ENCODE data around the gene JMJD6. TPM values are rescaled to one million over a fixed set of nuclear protein-coding genes. Genes with fewer than 3 reads are reported as not detected.

Gene JMJD6
- total and polyA plus RNA-seq, 9 of the 15 experiments (the other 6 are each of a cell fraction or from before 2014, with no cell fraction given) = 2.5 to 52.3 (median 36.3) TPM

- no peak for TF ChIP-seq CLOCK (CRISPR knock-in tag; IDR thresholded peaks at IDR 0.05; ENCODE audit: borderline replicate concordance)
- no peak for TF ChIP-seq SMAD3 (CRISPR knock-in tag; conservative IDR thresholded peaks at IDR 0.05)
- TF ChIP-seq OTX1 (CRISPR knock-in tag; IDR thresholded peaks at IDR 0.05) = peak; percentile 89; the same call in 1 of the 2 replicates
- no peak for TF ChIP-seq ZNF175 (CRISPR knock-in tag; IDR thresholded peaks at IDR 0.05; ENCODE audit: low read depth)
- TF ChIP-seq ELF1 (tag; IDR thresholded peaks at IDR 0.05) = no peak
- peak; percentile 65; the same call in 1 of the 2 replicates for TF ChIP-seq MTA3 (IDR thresholded peaks at IDR 0.05; ENCODE audit: borderline replicate concordance)
- peak; percentile 86 for TF ChIP-seq SMARCA4 (IDR thresholded peaks at IDR 0.05)
- no peak for TF ChIP-seq POLR3A (IDR thresholded peaks at IDR 0.05; ENCODE audit: borderline replicate concordance, extremely low read depth, insufficient read depth, insufficient read length)
- no peak for TF ChIP-seq NR2F6 (CRISPR knock-in tag; IDR thresholded peaks at IDR 0.05)
- TF ChIP-seq GABPA (tag; conservative IDR thresholded peaks at IDR 0.05; ENCODE audit: low read depth) = no peak
- TF ChIP-seq ARNT (IDR thresholded peaks at IDR 0.05) = peak in 1 of 2 experiments; percentile 92; a peak in 2 of 4 replicates
- TF ChIP-seq NR1H2 (CRISPR knock-in tag; IDR thresholded peaks at IDR 0.05) = no peak
- TF ChIP-seq RB1 (IDR thresholded peaks at IDR 0.05; ENCODE audit: low read depth) = no peak
- TF ChIP-seq NR4A1 (CRISPR knock-in tag; IDR thresholded peaks at IDR 0.05) = no peak
- no peak for TF ChIP-seq NR4A1 (tag; IDR thresholded peaks at IDR 0.05)
- TF ChIP-seq HES1 (IDR thresholded peaks at IDR 0.05; ENCODE audit: low read depth) = peak; percentile 59; the same call in 1 of the 2 replicates
- TF ChIP-seq ZZZ3 (IDR thresholded peaks at IDR 0.05) = no peak
- TF ChIP-seq ZBTB8A (IDR thresholded peaks at IDR 0.05; ENCODE audit: partially characterized antibody) = no peak
- no peak for TF ChIP-seq PCBP2 (IDR thresholded peaks at IDR 0.05; ENCODE audit: low read depth, low read length, poor library complexity, severe bottlenecking)
- TF ChIP-seq ARID3A (IDR thresholded peaks at IDR 0.05; ENCODE audit: borderline replicate concordance, low read depth, low read length) = no peak
- TF ChIP-seq ADNP (tag; IDR thresholded peaks at IDR 0.05) = no peak
- no peak for TF ChIP-seq ZNF232 (CRISPR knock-in tag; IDR thresholded peaks at IDR 0.05)
- no peak for TF ChIP-seq DLX4 (CRISPR knock-in tag; IDR thresholded peaks at IDR 0.05)
Observed at GRCh38 chr17:76697702-76698465, 28.5 kb downstream of the JMJD6 start (continued).
